ENCODE data around the gene CADM2. TPM values are rescaled to one million over a fixed set of nuclear protein-coding genes. Genes with fewer than 3 reads are reported as not detected.
"Not testable (repeated sequence)": the region's sequence is repeated elsewhere in the genome, so short reads cannot be mapped to it uniquely, and the experiment has no call there.

Gene CADM2
- total RNA-seq, 2 donors from 2014 or later = 8.9 to 11.6 TPM

GRCh38 chr3:85504129-85504784 lies 545.5 kb downstream of the CADM2 start:
- ATAC-seq; intact Hi-C loops (cut with DNase I): not testable (repeated sequence)
- DNase-seq = peak; percentile 10

GRCh38 chr3:85504785-85505511 lies 546.2 kb downstream of the CADM2 start:
- intact Hi-C loops (cut with DNase I); DNase-seq; ATAC-seq: not testable (repeated sequence)

- ATAC-seq; intact Hi-C loops (cut with DNase I); DNase-seq: not testable (repeated sequence)
Measured at GRCh38 chr3:85507052-85507451, 548.3 kb downstream of the CADM2 start.

- intact Hi-C loops (cut with DNase I) = no loop called here
- ATAC-seq (no peak), DNase-seq (no peak)
Measured at GRCh38 chr3:85508659-85509058, 549.9 kb downstream of the CADM2 start.

- no peak for DNase-seq
- intact Hi-C loops (cut with DNase I) = no loop called here
- no peak for ATAC-seq
Measured at GRCh38 chr3:85516146-85516545, 557.4 kb downstream of the CADM2 start.

DNA sequence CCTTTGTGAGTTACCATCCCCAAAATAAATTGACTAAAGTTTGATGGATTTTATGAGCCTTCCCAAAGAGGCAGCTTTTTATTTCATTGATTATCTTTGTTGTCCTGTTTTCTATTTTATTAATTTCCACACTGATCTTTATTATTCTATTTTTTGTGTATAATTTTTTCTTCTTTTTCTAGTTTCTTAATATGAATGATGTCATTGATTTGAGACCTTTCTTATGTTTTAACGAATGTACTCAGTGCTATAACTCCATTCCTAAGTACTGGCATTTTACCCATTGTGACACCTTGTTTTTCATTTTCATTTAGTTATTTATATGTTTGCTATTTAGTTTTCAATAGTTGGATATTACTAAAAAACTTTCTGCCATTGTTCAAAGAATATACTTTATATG lies 565.3 kb downstream of the CADM2 start:
- ATAC-seq = no peak
- DNase-seq = no peak
- intact Hi-C loops (cut with DNase I) = no loop called here

GRCh38 chr3:85525264-85525663 lies 566.5 kb downstream of the CADM2 start:
- DNase-seq (no peak), ATAC-seq (no peak)
- intact Hi-C loops (cut with DNase I) = no loop called here

- no peak for DNase-seq
- intact Hi-C loops (cut with DNase I) = no loop called here
- no peak for ATAC-seq
Measured at GRCh38 chr3:85533586-85533985, 574.8 kb downstream of the CADM2 start.

DNA sequence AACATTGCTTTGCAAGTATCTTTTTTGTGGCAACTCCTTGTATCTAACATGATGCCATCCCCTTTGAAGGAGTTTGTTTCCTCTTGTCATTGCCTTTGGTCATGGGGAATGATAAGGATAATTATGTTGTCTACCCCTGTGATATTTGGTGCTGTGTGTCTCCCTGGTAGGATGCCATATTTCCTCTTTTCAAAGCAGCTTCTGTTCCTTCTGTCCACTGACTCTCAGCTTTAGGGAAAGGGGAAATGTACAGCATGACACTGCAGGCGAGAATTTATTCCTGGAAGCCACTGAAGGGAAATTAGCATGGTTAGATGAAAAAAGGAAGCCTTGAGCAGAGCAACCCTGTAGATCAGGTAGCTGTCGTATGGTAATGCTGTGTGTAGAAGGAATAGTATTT lies 576.7 kb downstream of the CADM2 start:
- ATAC-seq = no peak
- no peak for DNase-seq
- intact Hi-C loops (cut with DNase I) = no loop called here

GRCh38 chr3:85539232-85539631 lies 580.4 kb downstream of the CADM2 start:
- DNase-seq = no peak
- intact Hi-C loops (cut with DNase I) = no loop called here
- no peak for ATAC-seq

- DNase-seq (no peak), ATAC-seq (no peak)
- intact Hi-C loops (cut with DNase I) = no loop called here
Measured at GRCh38 chr3:85554153-85554552, 595.4 kb downstream of the CADM2 start.

DNA sequence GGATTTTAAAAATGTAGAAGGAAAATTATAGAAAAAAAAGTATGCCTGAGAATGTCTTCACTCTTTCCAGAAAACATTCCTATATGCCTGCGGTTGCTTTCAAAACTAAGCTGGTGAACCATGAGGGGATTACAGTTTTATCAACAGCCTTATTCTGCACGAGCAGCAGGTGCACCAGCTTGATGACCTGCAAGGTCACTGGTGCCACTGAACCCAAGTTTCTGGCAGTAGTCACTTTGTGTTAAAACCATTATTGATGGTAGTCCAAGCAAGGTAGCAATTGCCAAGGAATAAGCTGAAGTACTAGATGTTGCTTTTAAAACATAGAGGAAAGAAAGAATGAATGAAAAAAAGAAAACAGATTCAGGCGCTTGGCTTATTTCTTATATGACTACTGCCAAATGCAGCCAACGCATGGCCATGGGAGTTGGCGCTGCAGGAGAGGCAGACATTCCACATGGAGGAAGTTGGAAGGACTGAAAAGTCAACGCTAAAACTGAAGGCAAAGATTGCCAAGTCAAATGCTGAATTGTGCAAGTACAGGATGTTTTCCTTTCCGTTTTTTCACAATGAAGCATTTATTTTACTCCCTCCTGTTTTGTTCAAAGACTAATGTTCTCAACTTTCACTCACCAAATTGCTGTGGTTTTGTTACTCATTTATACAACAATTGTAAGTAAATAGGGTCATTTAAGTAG lies 601.4 kb downstream of the CADM2 start:
- intact Hi-C loops (cut with DNase I) = no loop called here
- peak; percentile 51 for DNase-seq

DNA sequence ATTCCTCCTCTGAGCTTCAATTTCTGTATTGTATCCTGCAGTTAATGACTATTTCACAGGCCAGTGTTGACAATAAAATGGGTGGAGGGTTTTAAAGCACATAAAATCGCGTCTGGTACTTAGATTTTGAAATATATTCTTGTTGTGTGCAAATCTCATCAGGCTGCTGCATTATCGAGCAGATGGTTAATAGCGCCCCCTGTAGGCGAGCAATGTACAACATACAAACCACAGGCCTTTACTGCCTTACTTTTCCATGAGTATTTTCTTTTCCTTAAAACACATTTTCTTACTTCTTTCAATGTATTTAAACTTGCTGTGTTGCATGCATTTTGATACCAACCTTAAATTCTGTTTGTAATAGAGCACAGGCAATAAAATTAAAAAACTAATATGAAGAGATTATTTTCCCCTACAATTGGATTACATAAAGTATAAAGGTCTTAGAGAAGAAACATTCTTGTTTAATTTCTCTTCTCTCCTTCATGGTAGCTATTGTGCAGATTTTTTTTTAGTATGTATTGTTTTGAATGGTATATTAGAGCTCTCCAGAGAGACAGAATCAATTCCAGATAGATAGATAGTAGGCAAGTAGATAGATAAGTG lies 608.4 kb downstream of the CADM2 start:
- DNase-seq (peak; percentile 47), ATAC-seq (peak in 1 of 2 donors; percentile 34)
- intact Hi-C loops (cut with DNase I) = no loop called here

More for the DNA sequence above, 601.4 kb downstream of the CADM2 start:
- peak; percentile 82 to 89 for ATAC-seq

DNA sequence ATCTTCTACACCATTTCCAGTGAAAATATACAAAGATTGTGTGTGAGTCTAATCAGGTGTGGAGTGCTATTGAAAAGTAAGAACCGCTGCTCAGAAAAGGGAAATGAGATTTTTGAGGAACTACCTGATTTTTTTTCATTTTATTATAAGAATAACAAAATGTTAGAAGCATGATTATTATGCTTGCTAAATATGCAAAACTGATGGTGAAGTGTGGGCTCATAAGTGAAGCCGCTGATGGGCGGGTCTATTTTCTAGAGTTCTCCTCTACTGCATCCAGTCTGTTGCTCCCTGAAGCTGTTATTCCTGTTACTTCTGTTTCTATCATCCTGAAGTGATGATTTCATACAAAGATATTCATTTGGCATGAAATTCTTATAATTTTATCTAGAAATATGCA lies 612.0 kb downstream of the CADM2 start:
- DNase-seq = no peak
- intact Hi-C loops (cut with DNase I) = loop anchor here in 1 of 2 donors (10.0 kb wide), 1 partner anchor 596 kb away; no protein-coding TSS in a partner anchor

DNA sequence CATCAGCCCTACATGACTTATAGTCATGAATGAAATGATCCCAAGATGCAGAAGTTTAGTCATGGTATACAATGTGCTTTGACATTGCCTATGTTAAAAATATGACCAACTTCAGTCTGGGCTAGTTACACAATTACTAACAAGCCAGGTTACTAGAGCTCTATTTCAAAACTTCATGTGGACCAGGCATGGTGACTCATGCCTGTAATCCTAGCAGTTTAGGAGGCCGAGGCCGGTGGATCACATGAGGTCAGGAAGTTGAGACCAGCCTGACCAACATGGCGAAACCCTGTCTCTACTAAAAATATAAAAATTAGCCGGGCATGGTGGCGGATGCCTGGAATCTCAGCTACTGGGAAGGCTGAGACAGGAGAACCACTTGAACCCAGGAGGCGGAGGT lies 613.0 kb downstream of the CADM2 start:
- intact Hi-C loops (cut with DNase I) = loop anchor here in 1 of 2 donors (10.0 kb wide), 1 partner anchor 597 kb away; no protein-coding TSS in a partner anchor
- ATAC-seq (no peak), DNase-seq (no peak)

More for the DNA sequence above, 612.0 kb downstream of the CADM2 start:
- no peak for ATAC-seq

DNA sequence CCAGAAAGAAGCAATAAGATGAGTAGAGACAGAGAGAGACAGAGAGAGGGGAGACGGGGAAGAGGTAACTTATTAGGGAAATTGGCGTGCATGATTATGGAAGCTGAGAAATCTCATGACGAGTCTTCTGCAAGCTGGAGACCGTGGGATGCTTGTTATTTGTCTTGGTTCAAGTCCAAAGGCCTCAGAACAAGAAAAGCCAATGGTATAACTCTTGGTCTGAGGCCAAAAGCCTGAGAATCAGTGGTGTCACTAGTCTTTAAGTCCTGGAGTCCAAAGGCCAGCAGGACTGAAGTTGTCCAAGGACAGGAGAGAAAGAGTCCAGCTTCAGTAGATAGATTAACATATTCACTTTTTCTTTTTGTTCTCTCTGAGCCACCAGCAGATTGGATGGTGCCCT lies 613.6 kb downstream of the CADM2 start:
- no peak for ATAC-seq
- intact Hi-C loops (cut with DNase I) = loop anchor here in 1 of 2 donors (10.0 kb wide), 1 partner anchor 598 kb away; no protein-coding TSS in a partner anchor
- no peak for DNase-seq

GRCh38 chr3:85572978-85573377 lies 614.2 kb downstream of the CADM2 start:
- no peak for DNase-seq
- intact Hi-C loops (cut with DNase I) = loop anchor here in 1 of 2 donors (10.0 kb wide), 1 partner anchor 598 kb away; no protein-coding TSS in a partner anchor
- ATAC-seq = no peak

DNA sequence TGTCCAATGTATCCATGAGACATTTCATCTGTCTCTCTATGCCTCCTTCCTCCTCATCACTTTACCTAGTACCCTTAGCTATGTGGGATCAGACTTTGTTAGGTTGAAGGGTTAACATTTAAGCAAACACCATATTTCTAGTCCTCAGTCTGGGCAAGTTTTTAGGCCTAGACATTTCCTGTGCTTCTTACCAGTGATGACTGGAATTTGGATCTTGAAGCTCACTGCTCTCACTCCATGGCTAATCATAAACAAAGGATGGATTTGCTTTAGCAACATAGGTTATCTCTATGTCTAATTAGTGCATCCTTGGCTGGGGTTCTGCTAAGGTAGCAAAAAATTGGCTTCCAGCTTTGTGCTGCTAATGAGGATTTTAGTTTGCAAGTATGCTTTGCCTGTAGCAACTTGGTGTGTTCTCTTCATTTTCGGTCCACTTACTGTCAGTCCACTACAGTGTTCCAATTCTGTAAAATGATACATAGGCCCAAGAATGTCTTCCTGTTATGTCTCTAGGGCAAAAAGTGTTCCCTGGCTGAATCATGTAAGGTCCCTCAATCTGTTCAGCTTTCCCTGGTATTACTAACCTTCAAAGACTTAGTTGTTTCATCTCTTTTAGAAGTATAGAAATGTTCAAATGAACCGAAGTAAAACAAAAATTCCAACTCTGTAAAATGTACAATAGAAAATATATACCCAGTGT lies 615.4 kb downstream of the CADM2 start:
- DNase-seq = no peak
- ATAC-seq = no peak
- intact Hi-C loops (cut with DNase I) = loop anchor here in 1 of 2 donors (2.0 to 10.0 kb wide), 2 partner anchors 599 to 1025 kb away; no protein-coding TSS in a partner anchor
